Embryonic facial prominence (tissue), 1 donor: ENCODE measurements around the gene RAPGEF5.

Experiments
- DNase-seq: peaks from one replicate; pipeline ENCODE4 v3.0.0-alpha.2; 2016; ENCODE audit errors: extremely low spot score

Gene RAPGEF5

DNA sequence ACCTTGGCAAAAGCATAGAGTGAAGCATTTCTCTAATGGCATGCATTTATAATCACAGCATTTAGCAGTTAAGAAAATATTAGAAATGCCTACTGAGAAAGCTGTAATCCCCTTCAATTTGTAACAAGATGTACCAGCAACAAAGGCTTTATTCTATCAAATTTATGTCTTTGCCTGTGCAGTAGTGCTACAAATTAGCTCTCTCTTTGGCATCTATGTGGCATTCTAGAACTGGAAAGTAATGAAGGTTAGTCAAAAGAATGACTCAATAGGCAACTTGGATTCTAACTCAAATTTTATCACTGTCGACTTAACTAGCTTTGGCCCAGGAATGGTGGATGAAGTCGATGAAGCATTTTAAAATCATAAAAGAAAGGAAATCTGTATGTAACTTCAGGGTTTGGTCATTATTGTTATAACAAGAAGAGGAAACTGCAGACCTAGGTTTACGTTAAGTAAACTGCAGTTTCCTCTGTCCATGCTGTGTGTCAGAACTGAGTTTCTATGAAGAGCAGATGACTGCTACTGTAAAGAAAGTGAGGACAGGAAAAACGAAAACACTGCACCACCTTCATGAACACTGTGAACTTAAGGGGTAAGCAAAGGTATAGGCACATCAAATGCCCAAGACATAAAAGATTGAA, 140.0 kb downstream of the RAPGEF5 start:
- no peak for DNase-seq

DNA sequence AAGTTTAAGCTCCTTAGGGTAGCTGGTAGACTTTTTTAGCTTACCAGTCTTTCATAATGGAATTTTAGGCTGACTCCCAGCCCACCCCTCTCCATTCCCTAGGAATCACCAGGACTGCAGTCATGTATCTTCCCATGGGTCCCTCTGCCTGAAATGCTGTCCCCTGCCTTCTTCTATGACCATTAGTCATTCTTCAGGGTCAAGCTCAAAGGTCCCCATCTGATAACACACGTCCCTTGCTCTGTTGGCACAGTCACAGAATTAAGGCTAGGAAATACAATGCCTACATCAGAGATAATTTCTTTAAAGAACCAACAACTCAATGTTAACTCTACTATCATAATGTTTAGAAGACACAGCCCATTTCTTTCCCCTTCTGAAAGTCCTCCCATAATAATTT, 140.6 kb downstream of the RAPGEF5 start:
- no peak for DNase-seq

DNA sequence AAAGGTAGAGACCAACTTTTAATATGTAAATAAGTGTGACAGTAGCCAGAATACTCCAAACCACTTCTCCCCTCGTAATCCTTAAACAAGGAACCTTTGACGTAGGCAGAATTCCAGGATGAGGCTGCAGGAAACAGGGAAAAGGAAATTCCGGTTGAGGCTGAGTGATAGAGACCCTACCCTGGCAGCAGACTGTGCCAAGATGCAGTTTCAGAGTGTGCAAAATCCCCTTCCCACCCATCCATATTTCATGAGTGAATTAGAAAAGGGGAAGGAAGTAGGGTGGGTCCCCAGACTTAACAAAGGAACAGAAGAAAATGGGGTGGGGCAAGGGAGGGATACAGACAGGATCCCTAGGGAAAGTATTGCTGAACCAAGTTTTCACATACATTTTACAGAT, 143.0 kb downstream of the RAPGEF5 start:
- DNase-seq = no peak

GRCh38 chr7:22213081-22213480, 143.9 kb downstream of the RAPGEF5 start:
- no peak for DNase-seq

- no peak for DNase-seq
These were observed 146.0 kb downstream of the RAPGEF5 start for GRCh38 chr7:22210967-22211366.

DNA sequence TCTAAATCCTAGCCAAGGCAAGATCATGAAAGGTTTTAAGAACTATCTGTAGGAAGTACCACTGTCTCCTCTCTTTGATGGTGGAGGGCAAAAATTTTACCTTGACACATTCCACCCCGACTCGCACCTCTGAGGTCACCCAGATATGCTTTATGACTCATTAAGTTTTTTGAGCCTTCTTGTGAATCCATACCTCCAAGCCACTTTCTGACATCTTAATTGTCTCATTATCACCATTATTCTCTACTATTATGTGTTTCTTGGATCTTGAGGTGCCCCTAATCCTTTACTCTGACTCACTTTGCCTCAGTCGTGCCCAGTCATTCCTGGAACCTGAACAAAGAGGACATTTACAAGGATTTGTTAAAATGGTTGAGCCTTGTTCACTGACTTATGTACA, 146.6 kb downstream of the RAPGEF5 start:
- no peak for DNase-seq

- no peak for DNase-seq
These were observed 148.2 kb downstream of the RAPGEF5 start for GRCh38 chr7:22208799-22209198.

GRCh38 chr7:22207724-22208225, 149.2 kb downstream of the RAPGEF5 start:
- no peak for DNase-seq

- no peak for DNase-seq
These were observed 151.3 kb downstream of the RAPGEF5 start for GRCh38 chr7:22205631-22206030.

DNA sequence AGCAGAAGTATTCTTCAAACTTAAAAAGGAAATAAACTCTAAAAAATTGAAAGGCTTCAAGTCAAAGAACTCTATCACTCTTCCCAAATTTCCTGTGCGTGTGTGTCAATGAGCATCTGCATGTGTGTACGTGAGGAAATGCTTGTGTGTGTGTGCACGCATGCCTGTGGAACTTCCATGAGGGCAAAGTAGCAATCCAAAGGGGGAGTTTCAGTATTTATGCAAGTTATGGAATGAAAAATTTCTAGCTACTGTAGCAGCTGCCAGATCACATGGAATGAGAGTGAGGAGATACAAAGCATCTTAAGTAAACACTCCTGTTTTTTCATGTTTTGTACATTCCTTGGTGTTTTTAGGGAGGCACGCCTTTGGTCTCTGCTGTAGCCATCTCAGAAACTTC, 152.6 kb downstream of the RAPGEF5 start:
- DNase-seq = no peak

- no peak for DNase-seq
These were observed 154.8 kb downstream of the RAPGEF5 start for GRCh38 chr7:22202141-22202540.

DNA sequence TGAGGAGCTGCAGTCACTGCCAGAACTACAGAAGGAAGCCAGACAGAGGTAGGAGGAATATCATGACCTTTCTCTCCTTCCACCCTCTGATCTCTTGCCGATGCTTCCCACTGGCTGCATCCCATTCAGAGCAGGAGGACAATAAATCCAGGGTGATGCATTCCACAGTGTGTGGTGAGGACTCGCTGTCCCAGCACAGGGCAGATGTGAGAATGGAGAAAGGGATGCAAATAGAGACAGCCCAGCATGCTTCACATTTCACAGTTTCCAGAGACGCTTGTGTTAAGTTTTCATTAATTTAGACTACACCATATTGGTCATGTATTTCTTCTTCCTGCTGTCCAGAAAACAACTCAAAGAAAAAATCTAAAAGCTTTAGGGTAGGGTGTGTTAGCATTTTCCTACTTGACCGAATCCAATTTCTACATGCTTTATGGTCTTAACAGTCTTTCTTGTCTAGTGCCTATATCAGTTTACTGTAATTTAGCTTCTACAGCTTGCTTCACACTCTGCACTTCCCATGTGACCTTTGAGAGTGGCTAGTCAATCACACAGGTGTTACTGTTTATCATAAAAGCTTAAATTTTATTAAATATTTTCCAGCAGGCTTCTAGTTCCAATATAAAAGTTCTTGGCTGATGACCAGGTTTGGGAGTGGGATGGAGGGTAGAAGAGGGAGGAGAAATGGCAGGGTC, 155.6 kb downstream of the RAPGEF5 start:
- DNase-seq = no peak

GRCh38 chr7:22200777-22201176, 156.2 kb downstream of the RAPGEF5 start:
- DNase-seq = no peak

DNA sequence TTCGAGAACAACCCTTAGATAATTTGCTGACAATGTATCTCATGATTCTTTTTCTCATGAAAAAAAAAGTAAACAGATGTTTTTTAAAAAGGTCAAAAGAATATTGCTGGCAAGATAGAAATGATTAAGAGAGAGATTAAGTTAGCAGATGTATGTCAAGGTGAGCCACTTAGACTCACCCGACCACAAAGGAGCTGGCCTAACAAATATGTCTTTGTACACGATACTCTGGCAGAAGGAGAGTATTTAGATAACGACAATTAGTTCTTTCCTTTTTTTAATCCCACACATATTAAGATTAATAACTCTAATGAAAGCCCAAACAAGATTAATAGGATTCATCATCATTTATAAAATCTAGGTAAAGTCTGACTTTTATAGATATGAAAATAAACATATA, 156.7 kb downstream of the RAPGEF5 start:
- no peak for DNase-seq

DNA sequence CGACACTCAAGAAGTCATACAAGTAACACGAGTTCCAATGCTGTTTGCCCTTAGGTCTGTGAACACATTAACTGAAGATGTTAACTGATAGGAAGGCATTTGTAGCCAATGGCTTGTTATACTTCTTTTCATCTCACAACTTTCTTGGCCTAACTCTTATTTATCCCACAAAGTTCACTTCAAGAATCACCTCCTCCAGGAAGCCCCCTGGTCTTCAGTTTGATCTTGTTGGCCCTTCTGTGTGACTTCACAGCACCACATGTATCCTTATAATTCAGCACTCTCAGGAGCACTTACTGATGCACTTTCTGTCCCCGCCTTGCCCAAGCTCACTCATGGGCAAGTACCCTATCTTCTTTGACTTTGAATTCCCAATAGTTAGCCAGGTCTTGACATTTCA, 159.6 kb downstream of the RAPGEF5 start:
- no peak for DNase-seq

- DNase-seq = no peak
These were observed 160.5 kb downstream of the RAPGEF5 start for GRCh38 chr7:22196429-22196828.

- no peak for DNase-seq
These were observed 161.4 kb downstream of the RAPGEF5 start for GRCh38 chr7:22195397-22196172.

DNA sequence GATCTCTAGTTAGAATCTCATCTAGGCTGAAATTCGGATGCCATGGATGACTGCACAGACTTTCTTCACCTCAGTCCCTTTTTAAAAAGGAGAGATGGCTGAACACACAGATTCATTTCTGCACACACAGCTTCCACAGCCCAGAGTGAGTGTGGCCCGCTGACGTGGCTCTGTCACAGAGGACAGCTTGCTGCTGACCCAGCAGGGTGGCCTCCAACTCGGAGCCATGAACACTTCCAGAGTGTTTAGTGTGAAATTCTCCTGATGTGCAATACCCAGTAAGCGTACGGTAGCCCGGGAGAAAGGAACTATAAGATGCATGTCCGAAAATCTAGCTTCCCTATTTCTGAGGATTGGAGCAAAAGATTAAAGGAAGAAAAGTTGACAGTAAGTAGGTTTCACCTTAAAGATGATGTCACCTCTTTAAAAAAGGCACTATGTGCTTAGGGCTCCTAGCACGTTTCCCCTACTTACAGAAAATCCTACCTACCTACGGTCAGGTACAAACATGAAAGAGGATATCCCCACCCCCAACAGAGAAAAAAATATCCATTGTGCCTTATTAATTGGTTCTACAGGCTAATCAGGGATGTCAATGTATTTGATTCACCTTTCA, 162.2 kb downstream of the RAPGEF5 start:
- DNase-seq = no peak

DNA sequence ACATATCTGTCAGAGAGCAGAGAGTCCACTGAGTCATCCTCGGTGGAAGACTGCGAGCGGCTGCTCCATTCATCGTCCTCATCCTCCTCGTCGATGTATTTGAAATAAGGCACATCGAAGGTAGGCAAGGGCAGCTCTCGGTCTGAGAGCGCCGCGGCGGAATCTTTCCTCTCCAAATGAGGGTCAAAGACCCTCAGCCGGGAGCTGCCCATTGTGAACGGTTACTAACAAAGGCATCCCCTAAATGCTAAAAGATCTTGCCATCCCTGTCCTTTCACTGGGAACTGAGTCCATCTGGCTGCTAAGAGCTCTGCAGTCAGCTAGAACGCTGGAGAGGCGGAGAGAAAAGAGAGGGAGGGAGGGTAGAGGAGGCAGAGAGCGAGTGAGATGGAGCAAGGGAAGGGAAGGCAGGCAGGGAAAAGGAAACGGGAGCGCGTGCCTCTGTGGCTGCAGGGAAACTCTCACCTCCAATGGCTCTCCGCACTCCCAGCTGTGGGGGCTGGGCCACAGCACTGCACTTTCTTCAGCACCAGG, 163.4 kb downstream of the RAPGEF5 start:
- DNase-seq = peak; percentile 38

GRCh38 chr7:22192801-22193200, 164.2 kb downstream of the RAPGEF5 start:
- no peak for DNase-seq

GRCh38 chr7:22190736-22191135, 166.2 kb downstream of the RAPGEF5 start:
- no peak for DNase-seq

- no peak for DNase-seq
These were observed 167.2 kb downstream of the RAPGEF5 start for GRCh38 chr7:22189741-22190140.
